GM08714 (cell line): ENCODE data around the gene KRT9.
"Not testable (repeated sequence)": the region's sequence is repeated elsewhere in the genome, so short reads cannot be mapped to it uniquely, and the experiment has no call there.

Source experiments
- H3K4me3 ChIP-seq: fragments of 200-500 bp; sonication (Bioruptor generic); 2 replicates; pipeline ENCODE4 v1.5.1; 2014; ENCODE audit warnings: mild to moderate bottlenecking, low read length, inconsistent platforms
- ZNF274 ChIP-seq: IDR thresholded peaks from 2 replicates; pipeline ENCODE4 v1.6.1; 2012; ENCODE audit warnings: mild to moderate bottlenecking, low read depth, low read length

The KRT9 gene

DNA sequence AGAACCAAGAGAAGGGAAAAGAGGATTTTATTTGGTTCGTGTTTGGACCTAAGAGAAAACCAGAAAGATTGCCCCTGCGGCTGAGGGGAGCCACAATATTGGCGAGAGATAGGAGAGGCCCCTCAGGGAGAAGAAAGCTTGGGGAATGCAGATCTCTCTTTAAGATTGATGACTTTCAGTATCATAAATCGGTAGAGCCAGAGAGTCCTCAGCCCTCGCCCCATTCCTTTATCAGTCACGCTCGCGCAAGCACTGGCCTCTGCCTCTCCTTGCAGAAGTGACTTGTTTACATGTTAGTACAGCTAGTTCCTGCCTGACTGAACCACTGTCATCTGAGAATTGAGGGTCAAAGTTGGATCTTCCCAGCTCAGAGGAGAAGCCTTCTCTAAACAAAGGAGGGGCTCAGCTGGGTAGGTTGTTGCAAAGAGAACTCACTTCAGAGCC is 22.2 kb downstream of the KRT9 start:
- H3K4me3 ChIP-seq: no peak overlapping the region
- no peak for TF ChIP-seq ZNF274

DNA sequence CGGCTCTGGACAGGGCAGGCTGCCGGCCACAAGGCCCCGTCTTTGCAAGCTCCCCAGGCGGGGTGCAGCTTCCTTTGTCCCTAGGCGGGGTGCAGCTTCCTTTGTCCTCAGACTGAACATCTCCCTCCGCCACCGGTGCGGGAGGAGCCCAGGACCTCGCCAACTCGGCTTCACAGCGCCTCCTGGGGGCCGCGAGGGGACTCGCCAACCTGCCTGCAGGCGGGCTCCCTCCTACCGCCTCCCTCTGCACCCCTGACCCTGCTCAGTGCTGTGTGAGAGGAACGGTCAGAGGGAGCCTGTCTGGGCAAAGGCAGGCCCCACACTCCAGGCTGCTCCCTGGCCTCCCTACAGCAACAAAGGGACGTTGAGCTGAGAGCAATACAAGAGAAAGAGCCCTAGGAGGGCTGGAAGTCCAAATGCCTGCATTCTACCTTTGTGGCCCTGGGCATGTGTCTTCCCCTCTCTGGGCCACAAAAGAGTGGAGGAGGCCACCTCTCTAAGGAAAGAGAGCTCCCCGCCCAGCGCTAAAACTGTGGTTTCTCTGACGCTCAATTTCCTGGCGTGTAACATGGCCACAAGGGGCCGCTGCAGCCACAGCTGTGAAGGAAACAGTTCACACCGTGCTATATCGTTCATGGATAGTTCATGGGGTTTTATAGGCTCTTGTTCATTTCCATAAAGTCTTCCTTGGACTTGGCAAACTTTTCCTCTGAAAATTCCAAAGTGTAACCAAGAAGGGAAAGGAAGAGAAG is 22.8 kb downstream of the KRT9 start:
- TF ChIP-seq ZNF274: no peak
- no peak overlapping the region for H3K4me3 ChIP-seq

DNA sequence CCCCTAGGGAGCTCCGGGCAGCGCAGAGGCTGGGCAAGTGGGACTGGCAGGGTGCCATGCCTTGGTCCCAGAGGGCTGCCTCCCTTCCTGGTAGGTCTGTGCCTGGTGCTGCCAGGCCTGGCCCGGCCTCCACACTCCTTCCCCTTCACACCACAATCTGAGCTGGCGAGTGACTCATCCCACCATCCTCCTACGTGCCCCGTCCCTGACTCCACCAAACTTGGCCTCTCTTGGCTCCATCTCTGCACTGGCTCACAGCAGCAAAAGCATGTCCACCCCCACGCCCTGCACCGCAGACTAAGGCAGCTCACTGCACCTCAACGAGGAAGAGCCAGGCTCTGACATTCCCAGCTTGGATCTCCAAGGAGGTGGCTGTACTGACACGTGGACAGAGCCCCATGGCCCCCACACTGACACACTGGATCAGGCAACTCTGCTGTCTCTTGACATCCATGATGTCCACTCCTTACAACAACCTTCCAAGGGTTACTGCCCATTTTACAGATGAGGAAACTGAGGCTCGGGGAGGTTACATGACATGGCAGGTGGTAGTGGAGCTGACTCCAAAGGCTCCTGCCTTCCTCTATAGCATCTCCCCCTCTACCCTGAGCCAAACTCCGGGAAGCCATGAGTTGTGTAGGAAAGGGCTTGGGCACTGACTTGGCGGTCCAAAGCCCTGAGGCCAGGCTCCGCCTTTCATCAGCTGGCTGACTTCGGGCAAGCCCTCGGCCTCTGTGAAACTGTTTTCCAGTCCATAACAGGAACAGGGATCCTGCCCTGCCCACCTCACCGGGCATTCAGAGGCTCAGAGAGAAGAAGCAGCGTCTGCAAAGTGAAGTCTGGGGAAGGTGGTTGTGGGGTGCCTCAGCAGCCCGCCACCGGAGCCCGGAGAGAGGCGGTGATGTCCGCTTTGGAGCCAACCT is 23.7 kb downstream of the KRT9 start:
- no peak overlapping the region for H3K4me3 ChIP-seq

DNA sequence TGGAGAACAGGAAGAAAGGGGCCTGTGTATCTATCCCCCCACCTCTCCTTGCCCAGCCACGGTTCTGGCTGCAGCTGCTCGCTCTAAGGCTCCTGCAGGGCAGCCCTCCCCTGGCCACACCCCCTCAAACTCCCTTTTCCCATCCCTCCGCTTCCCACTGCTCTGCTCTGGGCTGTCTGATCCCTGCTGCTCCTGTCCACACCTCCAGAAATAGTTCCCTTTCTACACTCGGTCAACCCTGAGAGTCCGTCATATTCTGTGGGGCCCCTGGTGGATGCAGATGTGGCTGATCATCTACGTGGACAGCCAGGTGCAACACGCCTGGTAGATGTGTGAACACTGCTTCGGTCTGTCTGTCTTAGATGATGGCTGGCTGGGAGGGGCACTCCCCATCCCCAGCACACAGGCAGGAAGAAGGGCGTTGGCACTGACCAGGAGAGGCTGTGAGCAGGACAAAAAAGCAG is 24.4 kb downstream of the KRT9 start:
- no peak for TF ChIP-seq ZNF274
- H3K4me3 ChIP-seq: no peak overlapping the region

More for the DNA sequence above, 23.7 kb downstream of the KRT9 start:
- no peak for TF ChIP-seq ZNF274

DNA sequence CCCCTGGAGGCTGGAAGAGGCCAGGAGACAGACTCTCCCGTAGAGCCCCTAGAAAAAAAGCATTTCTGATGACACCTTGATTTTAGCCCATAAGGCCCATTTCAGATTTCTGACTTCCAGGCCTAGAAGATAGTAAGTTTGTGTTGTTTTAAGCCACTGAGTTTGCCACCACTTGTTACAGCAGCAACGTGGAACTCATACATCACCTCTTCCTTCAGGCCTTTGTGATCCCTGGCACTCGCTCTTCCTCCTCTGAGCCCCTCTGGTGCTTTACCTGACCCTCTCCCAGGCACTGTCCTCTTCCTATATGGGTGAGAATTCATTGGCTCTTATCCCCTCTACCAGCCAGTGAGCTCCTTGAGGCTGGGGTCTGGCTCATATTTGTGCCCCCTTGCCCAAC is 25.0 kb downstream of the KRT9 start:
- TF ChIP-seq ZNF274: no peak
- no peak overlapping the region for H3K4me3 ChIP-seq

DNA sequence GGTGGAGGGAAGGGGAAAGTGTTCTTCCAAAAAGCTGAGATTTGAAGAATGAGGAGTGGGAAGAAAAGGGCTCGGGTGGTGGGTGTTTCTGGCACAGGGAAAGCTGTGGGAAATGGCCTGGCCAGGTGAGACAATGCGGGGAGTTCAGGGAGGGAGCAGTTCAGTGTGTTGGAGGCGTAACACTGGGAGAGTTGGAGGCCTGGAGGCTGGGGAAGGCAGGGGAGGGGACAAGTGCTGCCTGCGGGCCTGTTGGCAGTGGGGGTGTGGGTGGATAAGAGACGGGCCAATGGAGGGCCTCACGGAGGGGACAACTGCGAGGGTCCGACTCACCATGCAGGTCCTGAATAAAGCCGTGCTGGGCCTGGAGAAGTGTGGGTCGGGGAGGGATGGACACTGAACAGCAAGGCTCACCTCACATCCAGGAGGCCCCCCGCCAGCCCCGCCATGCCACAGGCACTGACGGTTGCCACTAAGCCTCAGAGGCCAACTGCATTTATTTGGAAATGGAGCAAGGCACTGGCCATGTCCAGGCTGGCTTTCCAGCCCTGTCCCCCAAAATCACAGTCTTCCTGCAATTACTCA is 25.9 kb downstream of the KRT9 start:
- no peak for TF ChIP-seq ZNF274
- no peak overlapping the region for H3K4me3 ChIP-seq

DNA sequence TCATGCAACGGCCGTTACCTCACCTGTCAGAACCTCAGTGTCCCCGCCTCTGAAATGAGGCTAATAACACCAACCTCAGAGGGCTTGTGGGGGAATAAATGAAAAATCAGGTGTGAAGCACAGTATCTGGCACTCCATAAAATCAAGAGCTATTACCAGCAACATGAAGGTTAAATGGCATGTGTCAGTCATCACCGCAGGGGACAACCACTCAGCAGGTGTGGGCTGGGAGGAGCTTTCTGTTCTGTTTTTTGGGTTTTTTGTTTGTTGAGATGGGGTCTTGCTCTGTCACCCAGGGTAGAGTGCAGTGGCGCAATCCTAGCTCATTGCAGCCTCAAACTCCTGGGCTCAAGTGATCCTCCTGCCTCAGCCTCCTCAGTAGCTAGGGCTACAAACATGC is 26.9 kb downstream of the KRT9 start:
- no peak for TF ChIP-seq ZNF274
- H3K4me3 ChIP-seq: no peak overlapping the region

DNA sequence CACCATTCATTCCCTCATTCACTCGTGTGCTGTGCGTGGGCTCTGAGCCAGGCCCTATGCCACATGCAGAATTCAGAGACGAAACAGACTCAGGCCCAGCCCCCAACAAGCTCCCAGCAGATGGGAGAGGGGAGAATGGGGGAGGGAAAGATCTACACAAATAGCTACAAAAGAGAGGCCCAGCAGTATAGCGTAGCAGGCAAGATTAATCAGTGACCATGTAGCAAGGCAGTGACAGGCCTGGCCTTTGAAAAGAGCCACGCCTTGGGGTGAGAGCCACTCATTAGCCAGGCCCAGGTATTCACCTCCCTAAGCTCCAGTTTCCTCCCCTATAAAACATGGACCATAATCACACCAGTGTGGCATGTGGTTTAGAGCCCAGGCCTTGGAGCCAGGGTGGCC is 27.4 kb downstream of the KRT9 start:
- no peak for TF ChIP-seq ZNF274
- no peak overlapping the region for H3K4me3 ChIP-seq

DNA sequence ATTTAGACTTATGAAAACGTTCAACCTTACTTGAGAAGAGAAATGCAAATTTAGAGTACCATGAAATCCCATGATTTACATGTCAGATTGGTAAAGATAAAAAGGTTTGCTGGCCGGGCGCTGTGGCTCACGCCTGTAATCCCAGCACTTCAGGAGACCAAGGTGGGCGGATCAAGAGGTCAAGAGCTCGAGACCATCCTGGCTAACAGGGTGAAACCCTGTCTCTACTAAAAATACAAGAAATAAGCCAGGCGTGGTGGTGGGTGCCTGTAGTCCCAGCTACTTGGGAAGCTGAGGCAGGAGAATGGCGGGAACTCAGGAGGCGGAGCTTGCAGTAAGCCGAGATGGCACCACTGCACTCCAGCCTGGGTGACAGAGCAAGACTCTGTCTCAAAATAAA is 29.1 kb downstream of the KRT9 start:
- H3K4me3 ChIP-seq: not testable (repeated sequence)

DNA sequence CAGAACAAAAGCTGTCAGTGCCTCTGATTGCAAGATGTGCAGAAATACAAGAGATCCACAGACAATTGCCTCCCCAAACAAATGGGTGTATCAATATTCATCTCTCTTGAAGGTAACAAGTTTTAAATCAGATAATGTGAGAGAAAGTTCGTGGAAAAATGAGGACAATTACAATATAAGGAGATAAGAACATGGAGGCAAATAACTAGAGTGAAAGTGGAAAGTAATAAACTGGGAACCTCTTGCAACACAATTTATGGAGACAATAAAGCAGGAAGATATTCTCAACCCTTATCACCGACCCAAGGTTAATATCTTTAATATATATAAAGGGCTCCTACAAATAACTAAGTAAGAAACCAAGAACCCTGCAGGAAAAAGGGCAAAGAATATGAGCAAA is 29.5 kb downstream of the KRT9 start:
- no peak for TF ChIP-seq ZNF274
- no peak overlapping the region for H3K4me3 ChIP-seq

DNA sequence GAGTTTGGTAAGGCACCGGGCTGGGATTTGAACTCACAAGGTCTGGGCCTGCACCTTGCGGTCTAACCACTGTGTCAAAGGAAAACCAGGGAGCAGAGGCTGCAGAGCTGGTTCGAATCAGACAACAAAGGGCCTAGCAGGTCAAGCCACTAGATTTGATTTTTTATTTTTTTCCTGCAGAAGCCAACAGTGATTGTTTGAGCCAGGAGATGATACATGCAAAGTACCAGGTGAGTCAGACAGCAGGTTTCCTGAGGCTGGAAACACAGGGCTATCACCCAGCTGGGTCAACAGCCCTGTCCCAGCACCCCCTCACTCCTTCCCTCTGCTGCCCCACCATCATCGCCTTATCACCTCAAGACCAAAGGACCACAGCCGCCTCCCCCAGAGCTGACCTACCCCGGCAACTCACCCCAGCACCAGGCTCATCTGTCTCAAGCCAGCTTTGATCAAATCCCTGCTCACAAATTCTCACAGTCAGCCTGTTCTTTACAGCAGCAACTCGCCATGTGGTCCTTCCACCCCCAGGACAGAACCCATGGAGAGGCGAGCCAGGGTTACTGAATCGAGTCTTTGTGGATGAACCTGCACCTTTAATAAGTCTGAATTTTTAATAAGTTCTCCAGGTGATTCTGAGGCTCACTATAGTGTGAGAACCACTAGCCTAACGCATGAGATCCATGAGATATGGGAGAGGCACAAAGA is 30.8 kb downstream of the KRT9 start:
- H3K4me3 ChIP-seq: no peak overlapping the region
- no peak for TF ChIP-seq ZNF274

DNA sequence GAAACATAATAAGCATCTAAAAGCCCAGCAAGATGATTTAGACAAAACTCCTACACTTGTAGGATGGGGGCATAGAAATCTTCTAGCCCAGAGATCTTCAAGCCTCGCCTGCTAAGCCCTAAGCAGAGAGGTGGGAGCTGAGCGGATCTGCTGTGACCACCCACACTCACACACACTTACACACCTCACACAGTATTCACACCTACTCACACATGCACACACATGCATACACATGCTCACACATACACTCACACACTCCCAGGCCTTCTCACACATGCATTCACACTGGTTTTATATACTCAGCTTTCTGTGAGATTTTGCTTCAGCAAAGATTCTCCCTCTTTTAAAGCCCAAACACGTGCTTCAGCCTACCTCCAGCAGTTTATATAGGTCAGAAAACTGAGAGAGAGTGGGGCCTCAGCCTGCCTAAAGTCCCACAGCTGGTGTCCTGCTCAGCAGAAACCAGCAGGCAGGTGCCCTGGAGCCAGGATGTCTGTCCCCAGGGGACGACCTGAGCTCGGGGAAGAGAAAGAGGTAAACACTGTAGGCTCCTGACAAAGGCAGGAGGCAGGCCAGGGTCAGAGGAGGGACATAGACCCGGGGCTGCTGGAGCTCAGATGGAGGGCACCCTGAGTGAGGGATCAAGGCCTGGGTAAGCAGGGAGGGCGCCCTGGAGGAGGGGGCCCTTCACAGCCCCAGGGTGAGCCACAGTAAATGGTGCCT is 31.7 kb downstream of the KRT9 start:
- no peak for TF ChIP-seq ZNF274

DNA sequence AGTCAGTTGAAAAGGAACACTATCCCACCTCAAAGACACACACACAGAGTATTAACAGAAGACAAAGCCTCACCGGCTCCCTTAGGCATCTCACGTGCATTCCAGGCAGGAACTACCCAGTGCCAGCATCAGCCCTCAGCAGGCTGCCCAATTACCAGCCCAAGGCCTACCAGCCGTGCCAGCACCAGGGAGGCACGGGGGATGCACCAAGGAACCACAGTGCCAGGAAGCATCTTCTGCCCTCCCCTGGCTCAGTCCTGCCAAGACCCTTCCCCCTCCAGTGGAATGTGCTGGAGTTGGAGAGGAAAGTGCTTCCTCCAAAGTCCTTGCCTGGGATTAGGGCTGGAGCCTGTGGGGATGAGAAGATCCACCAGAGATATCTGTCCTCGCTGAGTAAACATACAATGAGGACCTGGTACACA is 32.8 kb downstream of the KRT9 start:
- TF ChIP-seq ZNF274: no peak

More for the DNA sequence above, 31.7 kb downstream of the KRT9 start:
- H3K4me3 ChIP-seq: no peak overlapping the region

More for the DNA sequence above, 32.8 kb downstream of the KRT9 start:
- H3K4me3 ChIP-seq: no peak overlapping the region
